Coronary artery (tissue), 2 donors: ENCODE results near the gene TGFBR2.

ENCODE experiments used
- DNase-seq: peaks from one replicate; pipeline ENCODE4 v3.0.0-alpha.2; 2017; ENCODE audit warnings: low spot score
- H3K27ac ChIP-seq, 2 donors: fragments of 200-600 bp; sonication (generic); one replicate each; pipeline ENCODE4 v1.5.1; 2016 to 2019
- H3K4me3 ChIP-seq: fragments of 200-600 bp; sonication (generic); 2 replicates; pipeline ENCODE4 v1.5.1; 2016; ENCODE audit warnings: mild to moderate bottlenecking, moderate library complexity
- CTCF ChIP-seq: fragments of 200-600 bp; sonication (generic); IDR thresholded peaks from one replicate; pipeline ENCODE4 v1.5.1; 2019; ENCODE audit warnings: antibody characterized with exemption

Gene TGFBR2

DNA sequence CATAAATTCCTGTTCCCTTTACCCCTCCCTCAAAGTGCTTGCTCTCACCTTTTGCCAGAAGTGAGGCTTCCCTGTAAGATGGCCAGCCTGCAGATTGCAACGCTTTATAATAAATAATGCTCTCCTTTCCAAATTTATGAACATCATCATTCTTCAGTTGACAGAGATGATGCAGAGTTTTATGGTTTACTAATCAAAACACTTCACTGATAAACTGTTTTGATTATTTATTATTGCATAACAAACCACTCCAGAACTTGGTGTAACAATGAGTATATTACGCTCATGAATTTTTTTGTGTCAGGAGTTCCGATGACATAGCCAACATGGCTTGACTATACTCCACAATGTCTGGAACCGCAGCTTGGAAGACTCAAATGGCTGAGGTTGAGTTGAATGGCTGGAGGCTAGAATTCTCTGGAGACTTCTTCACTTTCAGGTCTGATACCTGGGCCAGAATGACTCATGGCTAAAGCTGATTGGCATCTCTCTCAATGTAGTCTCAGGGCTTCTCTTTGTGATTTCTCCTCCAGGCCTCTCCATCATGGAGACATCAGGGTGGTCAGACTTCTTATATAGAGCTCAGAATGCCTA lies 27.3 kb upstream of the TGFBR2 start:
- no peak for DNase-seq
- Histone ChIP-seq H3K4me3 (no peak overlapping the region), H3K27ac (no peak overlapping the region)
- no peak for TF ChIP-seq CTCF

- no peak overlapping the region for H3K27ac ChIP-seq
- TF ChIP-seq CTCF = no peak
- DNase-seq = no peak
- no peak overlapping the region for H3K4me3 ChIP-seq
Measured at GRCh38 chr3:30581067-30581585, 25.3 kb upstream of the TGFBR2 start.

DNA sequence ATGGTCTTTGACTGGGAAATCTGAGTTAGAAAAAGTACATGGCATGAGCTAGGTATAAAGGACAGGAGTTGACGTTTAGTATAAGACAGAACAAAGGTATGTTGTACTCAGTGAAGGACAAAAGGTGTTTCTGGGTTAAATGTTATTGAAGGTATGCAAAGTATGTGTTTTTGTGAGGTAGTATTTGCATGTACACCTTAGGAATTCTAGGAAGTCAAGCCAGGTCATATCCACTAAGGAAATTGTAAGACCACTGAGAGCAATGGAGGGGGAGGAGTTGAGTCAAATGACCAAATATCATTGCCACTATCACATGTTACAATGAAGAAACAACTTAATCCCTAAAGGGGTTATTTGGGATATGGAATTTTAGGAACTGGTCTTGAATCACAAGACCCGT lies 24.4 kb upstream of the TGFBR2 start:
- H3K27ac ChIP-seq = no peak overlapping the region
- TF ChIP-seq CTCF = no peak
- no peak for DNase-seq
- H3K4me3 ChIP-seq = no peak overlapping the region

DNA sequence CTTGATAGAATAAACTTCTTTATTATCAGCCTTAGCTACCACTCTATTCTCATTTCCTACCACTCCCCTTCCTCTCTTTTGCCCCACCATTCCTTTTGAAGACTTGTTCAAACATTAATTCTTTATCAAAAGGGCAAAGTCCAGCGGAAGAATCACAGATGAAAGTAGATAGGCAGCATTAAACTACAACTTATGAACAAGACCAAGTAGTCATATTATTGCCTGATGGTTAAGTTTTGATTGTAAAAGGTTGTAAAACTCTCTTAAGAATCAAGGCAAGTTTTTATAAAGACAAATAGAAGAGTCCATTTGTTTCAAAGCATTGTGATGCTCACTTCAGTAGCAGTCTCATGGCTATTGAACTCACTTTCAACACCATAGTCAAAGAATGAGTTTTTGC lies 22.4 kb upstream of the TGFBR2 start:
- no peak overlapping the region for H3K4me3 ChIP-seq
- no peak for TF ChIP-seq CTCF
- no peak for DNase-seq
- H3K27ac ChIP-seq = no peak overlapping the region

- DNase-seq = no peak
- Histone ChIP-seq H3K4me3 (no peak overlapping the region), H3K27ac (no peak overlapping the region)
- no peak for TF ChIP-seq CTCF
Measured at GRCh38 chr3:30585654-30586053, 20.7 kb upstream of the TGFBR2 start.

DNA sequence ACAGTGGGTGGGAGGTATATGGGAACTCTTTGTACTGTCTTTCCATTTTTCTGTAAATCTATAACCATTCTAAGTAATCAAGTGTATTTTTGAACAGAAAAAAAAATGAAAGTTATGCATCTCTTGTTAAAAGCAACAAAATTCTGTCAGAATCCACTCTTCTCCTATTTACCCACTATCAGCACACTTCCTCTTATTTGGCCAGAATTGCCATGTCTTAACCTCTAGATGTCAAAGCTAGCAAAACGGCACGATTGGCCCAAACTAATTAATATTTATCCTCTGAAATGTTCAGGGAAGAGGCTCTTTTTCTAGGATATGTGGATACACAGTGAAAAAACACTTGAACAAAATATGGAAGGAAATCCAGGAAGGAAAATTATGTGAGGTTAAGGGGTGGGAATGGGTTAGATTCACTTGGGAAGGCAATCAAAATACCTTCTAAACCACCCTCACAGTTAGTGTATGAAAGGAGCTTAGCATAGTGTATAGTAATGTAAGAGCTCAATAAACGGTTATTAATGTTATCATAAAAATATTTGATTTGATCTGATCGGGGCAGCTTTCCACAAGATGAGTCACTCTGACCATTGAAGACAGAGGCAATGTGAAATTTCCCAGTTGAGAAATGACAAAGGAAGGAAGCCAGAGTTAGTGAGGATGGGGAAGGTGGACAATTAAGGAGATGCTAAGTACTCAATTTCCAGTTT lies 20.1 kb upstream of the TGFBR2 start:
- no peak for TF ChIP-seq CTCF
- no peak overlapping the region for H3K4me3 ChIP-seq
- no peak for DNase-seq
- no peak overlapping the region for H3K27ac ChIP-seq
